WTC11 (cell line): Measurements from ENCODE around the gene KPTN.

Source experiments
- CBFB ChIP-seq: sonication (generic); formaldehyde crosslinking; IDR thresholded peaks from 2 replicates; pipeline ENCODE4 v1.8.1; 2022; ENCODE audit warnings: mild to moderate bottlenecking, low read depth, missing genetic modification reagents
- CDX4 ChIP-seq: fragments of 250-450 bp; sonication (Bioruptor Pico); IDR thresholded peaks from 2 replicates; pipeline ENCODE4 v1.9.0; 2021; ENCODE audit warnings: moderate library complexity, mild to moderate bottlenecking, inconsistent platforms, borderline replicate concordance
- CTCF ChIP-seq: fragments of 200-600 bp; IDR thresholded peaks from 2 replicates; pipeline ENCODE4 v1.8.0; 2022; ENCODE audit warnings: antibody characterized with exemption
- E2F4 ChIP-seq: sonication (generic); formaldehyde crosslinking; IDR thresholded peaks from 2 replicates; pipeline ENCODE4 v1.8.1; 2022; ENCODE audit warnings: low read depth, mild to moderate bottlenecking, moderate library complexity, missing genetic modification reagents, borderline replicate concordance
- E2F5 ChIP-seq: sonication (generic); formaldehyde crosslinking; IDR thresholded peaks from 2 replicates; pipeline ENCODE4 v1.8.1; 2022; ENCODE audit warnings: mild to moderate bottlenecking, moderate library complexity, missing genetic modification reagents
- ESRRA ChIP-seq: sonication (generic); formaldehyde crosslinking; IDR thresholded peaks from 2 replicates; pipeline ENCODE4 v1.8.1; 2022; ENCODE audit warnings: mild to moderate bottlenecking, missing genetic modification reagents, borderline replicate concordance
- FOXK1 ChIP-seq: sonication (generic); formaldehyde crosslinking; IDR thresholded peaks from 2 replicates; pipeline ENCODE4 v1.8.0; 2022; ENCODE audit warnings: mild to moderate bottlenecking, moderate library complexity, missing genetic modification reagents
- FOXP1 ChIP-seq: sonication (generic); formaldehyde crosslinking; IDR thresholded peaks from 2 replicates; pipeline ENCODE4 v1.8.0; 2022; ENCODE audit warnings: missing genetic modification reagents, mild to moderate bottlenecking, moderate library complexity, borderline replicate concordance
- USF1 ChIP-seq: sonication (generic); formaldehyde crosslinking; IDR thresholded peaks from 2 replicates; pipeline ENCODE4 v1.8.0; 2022; ENCODE audit warnings: mild to moderate bottlenecking, missing genetic modification reagents
- ZBTB43 ChIP-seq: sonication (generic); formaldehyde crosslinking; IDR thresholded peaks from 2 replicates; pipeline ENCODE4 v1.8.1; 2023; ENCODE audit warnings: mild to moderate bottlenecking, missing genetic modification reagents
- ZNF317 ChIP-seq: sonication (generic); formaldehyde crosslinking; IDR thresholded peaks from 2 replicates; pipeline ENCODE4 v1.8.1; 2023; ENCODE audit warnings: low read depth, mild to moderate bottlenecking, moderate library complexity, missing genetic modification reagents, borderline replicate concordance
- ZNF512 ChIP-seq: sonication (generic); formaldehyde crosslinking; IDR thresholded peaks from 2 replicates; pipeline ENCODE4 v1.8.1; 2022; ENCODE audit warnings: missing genetic modification reagents, borderline replicate concordance

GRCh38 chr19:47481460-47482052 is 2.5 kb downstream of the KPTN start:
- no peak for TF ChIP-seq E2F5
- TF ChIP-seq ESRRA: no peak
- TF ChIP-seq CTCF: no peak
- TF ChIP-seq FOXK1 (CRISPR knock-in tag): no peak
- no peak for TF ChIP-seq CBFB (CRISPR knock-in tag)
- no peak for TF ChIP-seq ZNF512 (CRISPR knock-in tag)
- TF ChIP-seq E2F4 (CRISPR knock-in tag): no peak
- TF ChIP-seq ZBTB43 (CRISPR knock-in tag): no peak
- TF ChIP-seq CDX4 (CRISPR knock-in tag): no peak
- no peak for TF ChIP-seq USF1 (CRISPR knock-in tag)
- TF ChIP-seq FOXP1: no peak
- no peak for TF ChIP-seq ZNF317
